HepG2 (cell line): ENCODE results near the gene EXOC6B.

Experiments used
- HIVEP1 ChIP-seq: sonication (generic); formaldehyde crosslinking; IDR thresholded peaks from 2 replicates; pipeline ENCODE4 v1.4.0; 2020; ENCODE audit warnings: mild to moderate bottlenecking, missing genetic modification reagents
- LBX2 ChIP-seq: sonication (generic); formaldehyde crosslinking; IDR thresholded peaks from 2 replicates; pipeline ENCODE4 v1.5.0; 2020; ENCODE audit warnings: missing genetic modification reagents, mild to moderate bottlenecking, borderline replicate concordance
- SOX13 ChIP-seq, 3 experiments: fragments of 450-650 bp in 1 of 3; sonication (generic) in 1 of 3; formaldehyde crosslinking in 1 of 3; IDR thresholded peaks in 2 of 3; conservative IDR thresholded peaks in 1 of 3; 2 replicates each; pipeline versions ENCODE4 v1.5.0 to v1.6.1; 2016 to 2020; ENCODE audit warnings: antibody characterized with exemption in 1 of 3, mild to moderate bottlenecking in 1 of 3, missing compliant biosample characterization in 1 of 3, missing genetic modification reagents in 1 of 3, moderate library complexity in 1 of 3
- TF ChIP-seq, protein P1 (sequence below): IDR thresholded peaks from 2 replicates; pipeline ENCODE4 v1.6.1; 2016; ENCODE audit warnings: low read depth, borderline replicate concordance
- TF ChIP-seq, protein P2 (sequence below): sonication (generic); formaldehyde crosslinking; IDR thresholded peaks from 2 replicates; pipeline ENCODE4 v1.9.0; 2021; ENCODE audit warnings: missing genetic modification reagents, borderline replicate concordance

- TF ChIP-seq LBX2 (no peak), HIVEP1 (CRISPR knock-in tag) (no peak), SOX13 (IDR thresholded peaks at IDR 0.05) (no peak), SOX13 (CRISPR knock-in tag; conservative IDR thresholded peaks at IDR 0.05 in 1 of 2, IDR thresholded peaks at IDR 0.05 in 1 of 2) (no peak)
- TF ChIP-seq, protein P1, sequence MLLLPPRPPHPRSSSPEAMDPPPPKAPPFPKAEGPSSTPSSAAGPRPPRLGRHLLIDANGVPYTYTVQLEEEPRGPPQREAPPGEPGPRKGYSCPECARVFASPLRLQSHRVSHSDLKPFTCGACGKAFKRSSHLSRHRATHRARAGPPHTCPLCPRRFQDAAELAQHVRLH: no peak
- TF ChIP-seq, protein P2, sequence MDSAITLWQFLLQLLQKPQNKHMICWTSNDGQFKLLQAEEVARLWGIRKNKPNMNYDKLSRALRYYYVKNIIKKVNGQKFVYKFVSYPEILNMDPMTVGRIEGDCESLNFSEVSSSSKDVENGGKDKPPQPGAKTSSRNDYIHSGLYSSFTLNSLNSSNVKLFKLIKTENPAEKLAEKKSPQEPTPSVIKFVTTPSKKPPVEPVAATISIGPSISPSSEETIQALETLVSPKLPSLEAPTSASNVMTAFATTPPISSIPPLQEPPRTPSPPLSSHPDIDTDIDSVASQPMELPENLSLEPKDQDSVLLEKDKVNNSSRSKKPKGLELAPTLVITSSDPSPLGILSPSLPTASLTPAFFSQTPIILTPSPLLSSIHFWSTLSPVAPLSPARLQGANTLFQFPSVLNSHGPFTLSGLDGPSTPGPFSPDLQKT (CRISPR knock-in tag): no peak
Measured at GRCh38 chr2:72630767-72631166, 195.1 kb downstream of the EXOC6B start.
